HG03354 (cell line): Measurements from ENCODE around the gene LRG1.
"Not testable (repeated sequence)": the region's sequence is repeated elsewhere in the genome, so short reads cannot be mapped to it uniquely, and the experiment has no call there.

Experiments used
- ATAC-seq: cut with Tn5 transposase; IDR thresholded peaks from one replicate; pipeline ENCODE4 v1.9.1; 2021; ENCODE audit warnings: mild to moderate bottlenecking; ENCODE audit not compliant: unreplicated experiment, poor library complexity, severe bottlenecking

Gene LRG1

GRCh38 chr19:4553775-4554174 is 13.9 kb upstream of the LRG1 start:
- ATAC-seq, result no peak

- no peak for ATAC-seq
These were observed 13.4 kb upstream of the LRG1 start for GRCh38 chr19:4553092-4553695.

- no peak for ATAC-seq
These were observed 12.6 kb upstream of the LRG1 start for GRCh38 chr19:4552525-4552819.

GRCh38 chr19:4550479-4551050 is 10.7 kb upstream of the LRG1 start:
- ATAC-seq, result no peak

- no peak for ATAC-seq
These were observed 10.2 kb upstream of the LRG1 start for GRCh38 chr19:4550018-4550417.

GRCh38 chr19:4548238-4548584 is 8.4 kb upstream of the LRG1 start:
- ATAC-seq, result no peak

- no peak for ATAC-seq
These were observed 7.7 kb upstream of the LRG1 start for GRCh38 chr19:4547303-4548237.

GRCh38 chr19:4543842-4544647 is 4.2 kb upstream of the LRG1 start:
- ATAC-seq, result no peak

GRCh38 chr19:4542896-4543841 is 3.3 kb upstream of the LRG1 start:
- ATAC-seq, result no peak

GRCh38 chr19:4541806-4542145 is 1.9 kb upstream of the LRG1 start:
- not testable (repeated sequence) for ATAC-seq

GRCh38 chr19:4541114-4541805 is 1.4 kb upstream of the LRG1 start:
- no peak for ATAC-seq

- no peak for ATAC-seq
These were observed 605 bp downstream of the LRG1 start for GRCh38 chr19:4539169-4539692.

- no peak for ATAC-seq
These were observed 1.3 kb downstream of the LRG1 start for GRCh38 chr19:4538601-4538954.

GRCh38 chr19:4537953-4538600 is 1.8 kb downstream of the LRG1 start:
- ATAC-seq, result no peak

GRCh38 chr19:4536798-4537197 is 3.0 kb downstream of the LRG1 start:
- ATAC-seq, result no peak

GRCh38 chr19:4534836-4535658 is 4.8 kb downstream of the LRG1 start, which contains the start of gene PLIN5:
PLIN5 (minus strand) TSS chr19:4535224; CDS start chr19:4534074, 1,150 bp downstream.
- ATAC-seq, result no peak

- ATAC-seq, result no peak
These were observed 5.9 kb downstream of the LRG1 start for GRCh38 chr19:4533835-4534424.
